Mesodermal cell (in vitro differentiated cells): ENCODE results near the gene NIPSNAP2. TPM values are rescaled to one million over a fixed set of nuclear protein-coding genes. Genes with fewer than 3 reads are reported as not detected.
"Not testable (repeated sequence)": the region's sequence is repeated elsewhere in the genome, so short reads cannot be mapped to it uniquely, and the experiment has no call there.

Experiments used
- H3K27ac ChIP-seq: 2 replicates; pipeline ENCODE4 v1.7.0; 2013; ENCODE audit warnings: mild to moderate bottlenecking, low read depth, low read length, moderate library complexity; ENCODE audit not compliant: severe bottlenecking
- H3K36me3 ChIP-seq: 2 replicates; pipeline ENCODE4 v1.7.1; 2013; ENCODE audit warnings: mild to moderate bottlenecking, low read length, moderate library complexity; ENCODE audit not compliant: control insufficient read depth, insufficient read depth
- H3K4me1 ChIP-seq: one replicate; pipeline ENCODE4 v1.7.1; 2013; ENCODE audit warnings: mild to moderate bottlenecking, low read length; ENCODE audit not compliant: insufficient read depth, control insufficient read depth, poor library complexity, severe bottlenecking
- H3K4me3 ChIP-seq: 2 replicates; pipeline ENCODE4 v1.7.0; 2013; ENCODE audit warnings: low read length, control low read depth, mild to moderate bottlenecking; ENCODE audit not compliant: insufficient read depth, poor library complexity, severe bottlenecking; ENCODE audit errors: extremely low read depth
- H3K9me3 ChIP-seq: 2 replicates; pipeline ENCODE4 v1.7.1; 2013; ENCODE audit warnings: mild to moderate bottlenecking, low read length, moderate library complexity; ENCODE audit not compliant: control insufficient read depth
- WGBS, 2 experiments: methylation state at CpG; one replicate each; pipeline ENCODE4 v1.1.5; 2013; ENCODE audit warnings: missing lambda C conversion rate in 2 of 2; ENCODE audit not compliant: insufficient coverage in 2 of 2; 5-methylcytosine and 5-hydroxymethylcytosine counted together
- polyA plus RNA-seq, 2 experiments: library from polyadenylated mRNA; stranded (reverse); fragments of 50-300 nt; gene quantifications; one replicate each; pipeline ENCODE4 v1.2.3, GENCODE V29; 2013

Gene NIPSNAP2
- polyA plus RNA-seq (2013, experiment 1 of 2): 65.1 TPM
- 72.4 TPM for polyA plus RNA-seq (2013, experiment 2 of 2)

GRCh38 chr7:55964261-55965099 is at the start of gene NIPSNAP2:
NIPSNAP2 (plus strand) TSS chr7:55964585; CDS start chr7:55964610, 25 bp downstream.
- Histone ChIP-seq H3K27ac (peak within 1 kb of the TSS; percentile 82), H3K36me3 (peaks cover 24% of the 10 kb centered on the region), H3K4me3 (peak within 1 kb of the TSS; percentile 62), H3K4me1 (no peaks in the 10 kb centered on the region), H3K9me3 (no peaks in the 10 kb centered on the region)
- 0 to 1% methylated on average over 83 to 96 of the region's 105 CpGs for WGBS, 2 experiments

- Histone ChIP-seq H3K4me1 (no peaks in the 10 kb centered on the region), H3K36me3 (peaks cover 54% of the 10 kb centered on the region), H3K27ac (no peak overlapping the region), H3K9me3 (no peaks in the 10 kb centered on the region), H3K4me3 (no peak overlapping the region)
- WGBS, 2 experiments: 83 to 100% methylated on average over 1 of the region's 1 CpG
Measured at GRCh38 chr7:55917771-55918170, 46.6 kb upstream of the NIPSNAP2 start.

- Histone ChIP-seq H3K9me3 (no peaks in the 10 kb centered on the region), H3K4me1 (no peaks in the 10 kb centered on the region), H3K4me3 (no peak overlapping the region), H3K27ac (no peak overlapping the region), H3K36me3 (peaks cover 24% of the 10 kb centered on the region)
- WGBS, 2 experiments: 83 to 92% methylated on average over 3 to 5 of the region's 5 CpGs
Measured at GRCh38 chr7:55928006-55928767, 36.2 kb upstream of the NIPSNAP2 start.

- Histone ChIP-seq H3K4me1 (no peaks in the 10 kb centered on the region), H3K9me3 (peaks cover 5% of the 10 kb centered on the region), H3K4me3 (no peak overlapping the region), H3K27ac (no peak overlapping the region), H3K36me3 (peaks cover 6% of the 10 kb centered on the region)
- 90 to 100% methylated on average over 2 of the region's 5 CpGs for WGBS, 2 experiments
Measured at GRCh38 chr7:55931421-55932151, 32.8 kb upstream of the NIPSNAP2 start.

GRCh38 chr7:55939514-55940123 is 24.8 kb upstream of the NIPSNAP2 start:
- Histone ChIP-seq H3K4me3 (no peak overlapping the region), H3K36me3 (peaks cover 13% of the 10 kb centered on the region), H3K9me3 (peaks cover 33% of the 10 kb centered on the region), H3K27ac (no peak overlapping the region), H3K4me1 (no peaks in the 10 kb centered on the region)
- WGBS, 2 experiments: 94% methylated on average over 3 of the region's 7 CpGs; no CpG with 5 or more reads in 1 of the 2 experiments

GRCh38 chr7:55946545-55946944 is 17.8 kb upstream of the NIPSNAP2 start:
- Histone ChIP-seq H3K4me3 (no peak overlapping the region), H3K27ac (no peak overlapping the region), H3K36me3 (no peaks in the 10 kb centered on the region), H3K9me3 (peaks cover 7% of the 10 kb centered on the region), H3K4me1 (no peaks in the 10 kb centered on the region)
- WGBS, 2 experiments: 96 to 100% methylated on average over 2 to 4 of the region's 5 CpGs

GRCh38 chr7:55951637-55952351 is 12.6 kb upstream of the NIPSNAP2 start, which contains the start of gene MRPS17:
MRPS17 (plus strand) TSS chr7:55951877; CDS start chr7:55953196, 1,319 bp downstream.
- peak within 1 kb of the TSS; percentile 30 for H3K27ac ChIP-seq
- peak within 1 kb of the TSS; percentile 94 for H3K4me3 ChIP-seq
- H3K36me3 ChIP-seq: peaks cover 27% of the 10 kb centered on the region
- no peaks in the 10 kb centered on the region for H3K9me3 ChIP-seq
- 1% methylated on average over 41 to 48 of the region's 53 CpGs for WGBS, 2 experiments
- no peaks in the 10 kb centered on the region for H3K4me1 ChIP-seq

GRCh38 chr7:55952352-55952671 is 12.1 kb upstream of the NIPSNAP2 start:
- Histone ChIP-seq H3K36me3 (peaks cover 27% of the 10 kb centered on the region), H3K4me3 (peak overlapping the region; percentile 94)
- H3K4me1 ChIP-seq, H3K9me3 ChIP-seq, H3K27ac ChIP-seq: not testable (repeated sequence)
- WGBS, 2 experiments: 39 to 41% methylated on average over 18 to 19 of the region's 19 CpGs

- Histone ChIP-seq H3K36me3 (peaks cover 27% of the 10 kb centered on the region), H3K9me3 (peaks cover 3% of the 10 kb centered on the region), H3K27ac (no peak overlapping the region), H3K4me1 (no peaks in the 10 kb centered on the region), H3K4me3 (no peak overlapping the region)
- WGBS, 2 experiments: 91 to 97% methylated on average over 8 to 9 of the region's 11 CpGs
Measured at GRCh38 chr7:55953707-55954475, 10.5 kb upstream of the NIPSNAP2 start.
